HG03378 (cell line): ENCODE results near the gene SCAP.

Source experiments
- ATAC-seq: cut with Tn5 transposase; IDR thresholded peaks from one replicate; pipeline ENCODE4 v1.9.1; 2021; ENCODE audit warnings: mild to moderate bottlenecking, moderate library complexity; ENCODE audit not compliant: unreplicated experiment

SCAP gene

DNA sequence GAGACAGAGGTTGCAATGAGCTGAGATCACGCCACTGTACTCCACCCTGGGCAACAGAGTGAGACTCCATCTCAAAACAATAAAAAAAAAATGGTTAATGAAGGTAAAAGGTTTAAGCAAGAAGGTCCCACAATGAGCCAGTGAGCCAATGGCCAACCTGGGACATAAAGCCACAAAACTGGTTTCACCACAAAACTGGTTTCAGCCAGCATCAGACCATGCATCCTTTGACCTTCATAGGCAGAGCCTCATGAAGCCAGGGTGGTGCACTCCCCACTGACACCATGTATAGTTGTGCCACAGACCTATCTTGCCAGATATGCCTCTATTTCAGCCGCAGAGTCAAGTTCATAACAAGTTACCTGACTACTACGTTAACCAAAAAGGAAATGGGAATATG, 41.9 kb downstream of the SCAP start:
- no peak for ATAC-seq

- no peak for ATAC-seq
Observed at GRCh38 chr3:47432673-47433072, 43.1 kb downstream of the SCAP start.

- no peak for ATAC-seq
Observed at GRCh38 chr3:47431225-47431624, 44.5 kb downstream of the SCAP start.

GRCh38 chr3:47430606-47431005, 45.1 kb downstream of the SCAP start:
- ATAC-seq, result no peak

- no peak for ATAC-seq
Observed at GRCh38 chr3:47429476-47430270, 46.1 kb downstream of the SCAP start.

- no peak for ATAC-seq
Observed at GRCh38 chr3:47428662-47429061, 47.1 kb downstream of the SCAP start.

- no peak for ATAC-seq
Observed at GRCh38 chr3:47427866-47428265, 47.9 kb downstream of the SCAP start.

GRCh38 chr3:47425959-47426358, 49.8 kb downstream of the SCAP start:
- no peak for ATAC-seq

DNA sequence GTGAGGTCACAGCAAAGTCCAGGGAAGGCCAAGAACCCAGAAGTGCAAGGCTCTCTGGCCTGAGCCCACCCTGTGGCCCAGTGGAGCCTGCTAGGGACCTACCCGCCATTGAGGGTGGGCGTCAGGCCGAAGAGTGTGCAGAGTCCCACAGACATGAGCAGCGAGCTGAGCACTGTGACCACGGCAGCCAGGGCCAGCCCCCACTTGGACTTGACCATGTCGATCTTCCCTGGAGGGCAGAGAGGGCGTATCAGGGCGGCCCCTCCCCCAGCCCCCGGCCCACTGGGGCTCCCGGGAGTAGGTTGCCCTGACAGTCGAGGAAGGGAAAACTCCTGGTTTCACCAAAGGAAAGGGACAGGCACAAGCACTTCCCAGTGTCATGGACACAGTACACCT, 50.4 kb downstream of the SCAP start:
- no peak for ATAC-seq

- ATAC-seq, result no peak
Observed at GRCh38 chr3:47424434-47425382, 51.0 kb downstream of the SCAP start.

GRCh38 chr3:47423548-47424145, 52.1 kb downstream of the SCAP start:
- no peak for ATAC-seq

GRCh38 chr3:47422743-47423142, 53.0 kb downstream of the SCAP start:
- no peak for ATAC-seq

GRCh38 chr3:47421741-47422649, 53.7 kb downstream of the SCAP start:
- no peak for ATAC-seq

GRCh38 chr3:47420511-47421484, 54.9 kb downstream of the SCAP start:
- peak; percentile 75 for ATAC-seq

GRCh38 chr3:47420044-47420430, 55.7 kb downstream of the SCAP start:
- ATAC-seq, result no peak

GRCh38 chr3:47419083-47420043, 56.4 kb downstream of the SCAP start:
- ATAC-seq, result no peak

DNA sequence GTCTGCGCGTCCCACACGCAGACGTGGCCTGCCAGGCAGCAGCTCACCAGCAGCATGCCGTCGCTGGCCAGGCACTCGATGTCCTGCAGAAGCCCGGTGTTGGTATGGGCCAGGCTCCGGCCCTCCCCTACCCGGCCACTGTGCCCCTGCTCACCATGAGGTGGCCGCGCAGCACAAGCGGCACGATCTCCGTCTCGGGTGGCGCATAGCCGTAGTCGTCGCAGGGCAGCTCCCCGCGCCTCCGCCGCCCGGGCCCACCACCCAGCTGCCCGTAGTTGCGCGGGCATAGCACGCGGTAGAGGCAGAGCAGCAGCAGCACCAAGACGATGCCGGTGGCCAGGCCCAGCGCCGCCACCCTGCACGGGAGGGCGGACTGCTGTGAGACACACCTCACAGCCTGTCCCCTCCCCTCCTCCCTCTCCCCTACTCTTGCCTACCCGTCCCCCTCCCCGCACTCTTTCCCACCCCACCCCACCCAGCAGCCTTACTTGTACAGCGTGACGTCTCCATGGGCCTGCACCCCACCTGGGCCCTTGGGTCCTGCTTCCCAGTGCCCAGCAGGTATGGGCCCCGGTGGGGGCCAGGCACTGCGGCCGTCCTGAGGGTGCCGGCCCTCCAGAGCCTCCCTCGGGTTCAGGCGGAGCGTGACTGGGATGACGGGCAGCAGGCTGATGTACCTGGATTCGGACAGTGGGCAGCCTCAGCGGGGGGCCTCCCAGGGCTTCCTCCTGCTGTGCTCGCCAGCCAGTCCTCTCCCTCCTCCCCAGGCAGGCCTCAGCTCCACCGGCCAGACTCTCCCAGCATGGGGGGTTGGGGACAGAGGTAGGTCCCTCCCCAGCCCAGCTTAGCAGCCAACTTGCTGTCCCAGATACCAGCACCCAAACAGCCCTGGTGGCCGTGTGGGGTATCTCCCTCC, 57.3 kb downstream of the SCAP start:
- no peak for ATAC-seq
